Measurements from ENCODE around the gene DPP8. TPM values are rescaled to one million over a fixed set of nuclear protein-coding genes. Genes with fewer than 3 reads are reported as not detected.
"Not testable (repeated sequence)": the region's sequence is repeated elsewhere in the genome, so short reads cannot be mapped to it uniquely, and the experiment has no call there.

Gene DPP8
- total and polyA plus RNA-seq, 2 donors (not counting 1 experiment from before 2014, with no cell fraction given) = 29.9 to 45.4 TPM

DNA sequence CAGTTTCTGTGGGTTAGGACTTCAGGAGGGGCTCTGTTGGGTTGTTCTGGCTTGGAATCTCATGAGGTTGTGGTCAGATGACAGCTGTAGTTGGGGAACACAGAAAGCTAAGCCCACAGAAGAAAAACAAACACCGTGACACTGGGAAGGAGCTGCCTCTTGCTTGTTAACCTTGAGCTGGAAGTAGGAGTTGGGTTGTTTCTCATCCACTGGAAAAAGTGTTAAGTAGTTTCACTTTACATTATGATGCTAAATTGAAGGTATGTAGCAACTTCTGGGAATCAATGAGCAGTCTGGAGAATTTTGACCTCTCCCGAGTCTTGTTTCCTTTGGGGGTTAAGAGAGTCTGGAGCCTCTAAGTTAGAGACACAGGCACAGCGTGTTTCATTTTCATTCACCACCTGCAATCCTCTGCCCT lies 33.2 kb upstream of the DPP8 start:
- H3K79me2 ChIP-seq (ENCODE audit: control insufficient read depth, insufficient read depth, low read length) = peaks cover 23% of the 10 kb centered on the region
- H3K4me1 ChIP-seq (ENCODE audit: control insufficient read depth, extremely low read depth, insufficient read depth, low read length) = no peaks in the 10 kb centered on the region
- no peaks in the 10 kb centered on the region for H4K20me1 ChIP-seq (ENCODE audit: control insufficient read depth, extremely low read depth, insufficient read depth, low read length)
- H3K9ac ChIP-seq (ENCODE audit: insufficient read depth, low read length) = no peak overlapping the region
- H3K27me3 ChIP-seq (ENCODE audit: control insufficient read depth, insufficient read depth, low read length) = no peaks in the 10 kb centered on the region
- no peaks in the 10 kb centered on the region for H3K9me3 ChIP-seq (ENCODE audit: control insufficient read depth, insufficient read depth, low read depth, low read length)
- H3K36me3 ChIP-seq (ENCODE audit: control insufficient read depth, insufficient read depth, low read length) = no peaks in the 10 kb centered on the region
- no peak overlapping the region for H2AFZ ChIP-seq (ENCODE audit: low read length)
- peak; percentile 70 to 82 for DNase-seq (ENCODE audit: low read depth in 2 of 2)
- TF ChIP-seq, protein P1, sequence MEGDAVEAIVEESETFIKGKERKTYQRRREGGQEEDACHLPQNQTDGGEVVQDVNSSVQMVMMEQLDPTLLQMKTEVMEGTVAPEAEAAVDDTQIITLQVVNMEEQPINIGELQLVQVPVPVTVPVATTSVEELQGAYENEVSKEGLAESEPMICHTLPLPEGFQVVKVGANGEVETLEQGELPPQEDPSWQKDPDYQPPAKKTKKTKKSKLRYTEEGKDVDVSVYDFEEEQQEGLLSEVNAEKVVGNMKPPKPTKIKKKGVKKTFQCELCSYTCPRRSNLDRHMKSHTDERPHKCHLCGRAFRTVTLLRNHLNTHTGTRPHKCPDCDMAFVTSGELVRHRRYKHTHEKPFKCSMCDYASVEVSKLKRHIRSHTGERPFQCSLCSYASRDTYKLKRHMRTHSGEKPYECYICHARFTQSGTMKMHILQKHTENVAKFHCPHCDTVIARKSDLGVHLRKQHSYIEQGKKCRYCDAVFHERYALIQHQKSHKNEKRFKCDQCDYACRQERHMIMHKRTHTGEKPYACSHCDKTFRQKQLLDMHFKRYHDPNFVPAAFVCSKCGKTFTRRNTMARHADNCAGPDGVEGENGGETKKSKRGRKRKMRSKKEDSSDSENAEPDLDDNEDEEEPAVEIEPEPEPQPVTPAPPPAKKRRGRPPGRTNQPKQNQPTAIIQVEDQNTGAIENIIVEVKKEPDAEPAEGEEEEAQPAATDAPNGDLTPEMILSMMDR (conservative IDR thresholded peaks at IDR 0.05 in 1 of 2, IDR thresholded peaks at IDR 0.05 in 1 of 2; ENCODE audit: low read depth in 1 of 2, low read length in 2 of 2) = no peak
- TF ChIP-seq EZH2 (IDR thresholded peaks at IDR 0.05; ENCODE audit: low read length, missing control alignments) = no peak
- peak overlapping the region; percentile 75 for H3K4me2 ChIP-seq (ENCODE audit: extremely low read depth, insufficient read depth, low read length)
- peak overlapping the region; percentile 42 for H3K27ac ChIP-seq (ENCODE audit: insufficient read depth, low read length)
- H3K4me3 ChIP-seq (replicated peaks in 1 of 4; ENCODE audit: control extremely low read depth in 1 of 4, insufficient read depth in 1 of 4, low read depth in 3 of 4, low read length in 4 of 4) = peak overlapping the region in 1 of 4 experiments; percentile 1

DNA sequence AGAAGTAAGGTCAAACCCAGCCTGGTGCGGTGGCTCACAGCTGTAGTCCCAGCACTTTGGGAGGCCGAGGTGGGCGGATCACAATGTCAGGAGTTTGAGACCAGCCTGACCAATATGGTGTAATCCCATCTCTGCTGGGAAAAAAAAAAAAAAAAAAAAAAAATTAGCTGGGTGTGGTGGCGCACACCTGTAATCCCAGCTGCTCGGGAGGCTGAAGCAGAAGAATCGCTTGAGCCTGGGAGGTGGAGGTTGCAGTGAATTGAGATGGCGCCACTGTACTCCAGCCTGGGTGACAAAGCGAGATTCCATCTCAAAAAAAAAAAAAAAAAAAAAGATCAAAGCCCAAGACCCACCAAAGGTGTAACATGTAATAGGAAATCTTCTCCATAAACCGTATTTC lies 31.8 kb upstream of the DPP8 start:
- H4K20me1 ChIP-seq (ENCODE audit: control insufficient read depth, extremely low read depth, insufficient read depth, low read length); H3K4me2 ChIP-seq (ENCODE audit: extremely low read depth, insufficient read depth, low read length); H3K9ac ChIP-seq (ENCODE audit: insufficient read depth, low read length); H3K4me1 ChIP-seq (ENCODE audit: control insufficient read depth, extremely low read depth, insufficient read depth, low read length); H2AFZ ChIP-seq (ENCODE audit: low read length); H3K27ac ChIP-seq (ENCODE audit: insufficient read depth, low read length); H3K9me3 ChIP-seq (ENCODE audit: control insufficient read depth, insufficient read depth, low read depth, low read length); DNase-seq (ENCODE audit: low read depth in 2 of 2); H3K4me3 ChIP-seq (replicated peaks in 1 of 4; ENCODE audit: control extremely low read depth in 1 of 4, insufficient read depth in 1 of 4, low read depth in 3 of 4, low read length in 4 of 4); H3K27me3 ChIP-seq (ENCODE audit: control insufficient read depth, insufficient read depth, low read length); H3K36me3 ChIP-seq (ENCODE audit: control insufficient read depth, insufficient read depth, low read length): not testable (repeated sequence)
- peaks cover 27% of the 10 kb centered on the region for H3K79me2 ChIP-seq (ENCODE audit: control insufficient read depth, insufficient read depth, low read length)

- no peak overlapping the region for H2AFZ ChIP-seq (ENCODE audit: low read length)
- peaks cover 30% of the 10 kb centered on the region for H3K79me2 ChIP-seq (ENCODE audit: control insufficient read depth, insufficient read depth, low read length)
- no peaks in the 10 kb centered on the region for H4K20me1 ChIP-seq (ENCODE audit: control insufficient read depth, extremely low read depth, insufficient read depth, low read length)
These were observed 30.4 kb upstream of the DPP8 start for GRCh38 chr15:65547841-65548240.

More at GRCh38 chr15:65547841-65548240, 30.4 kb upstream of the DPP8 start:
- no peak overlapping the region for H3K27ac ChIP-seq (ENCODE audit: insufficient read depth, low read length)
- no peaks in the 10 kb centered on the region for H3K36me3 ChIP-seq (ENCODE audit: control insufficient read depth, insufficient read depth, low read length)
- no peak overlapping the region for H3K9ac ChIP-seq (ENCODE audit: insufficient read depth, low read length)
- no peak overlapping the region for H3K4me2 ChIP-seq (ENCODE audit: extremely low read depth, insufficient read depth, low read length)
- H3K27me3 ChIP-seq (ENCODE audit: control insufficient read depth, insufficient read depth, low read length) = no peaks in the 10 kb centered on the region
- H3K4me3 ChIP-seq (replicated peaks in 1 of 4; ENCODE audit: control extremely low read depth in 1 of 4, insufficient read depth in 1 of 4, low read depth in 3 of 4, low read length in 4 of 4) = no peak overlapping the region
- H3K9me3 ChIP-seq (ENCODE audit: control insufficient read depth, insufficient read depth, low read depth, low read length) = no peaks in the 10 kb centered on the region
- DNase-seq (ENCODE audit: low read depth in 2 of 2) = no peak
- no peak for TF ChIP-seq EZH2 (IDR thresholded peaks at IDR 0.05; ENCODE audit: low read length, missing control alignments)
- TF ChIP-seq, protein P1 (conservative IDR thresholded peaks at IDR 0.05 in 1 of 2, IDR thresholded peaks at IDR 0.05 in 1 of 2; ENCODE audit: low read depth in 1 of 2, low read length in 2 of 2) = no peak
- H3K4me1 ChIP-seq (ENCODE audit: control insufficient read depth, extremely low read depth, insufficient read depth, low read length) = no peaks in the 10 kb centered on the region
